CD4-positive, alpha-beta T cell (primary cell): ENCODE measurements around the gene SYDE2. TPM values are rescaled to one million over a fixed set of nuclear protein-coding genes. Genes with fewer than 3 reads are reported as not detected.

ENCODE experiments used
- ATAC-seq: fragments of 200-7000 bp; cut with Tn5 transposase; one replicate; pipeline ENCODE4 v1.10.0; 2022; ENCODE audit warnings: mild to moderate bottlenecking; ENCODE audit not compliant: poor library complexity
- CTCF ChIA-PET: fragments of 350-600 bp; sonication (Branson Sonifier 250); formaldehyde crosslinking; loops from one replicate; lab custom pipeline; 2021; ENCODE audit warnings: antibody characterized with exemption, inconsistent platforms; lab: Charles Lee
- POLR2A ChIA-PET: fragments of 350-600 bp; sonication (Branson Sonifier 250); formaldehyde crosslinking; loops from one replicate; lab custom pipeline; 2021; ENCODE audit warnings: antibody characterized with exemption, inconsistent platforms; lab: Charles Lee
- DNase-seq, 14 experiments: peaks; one replicate each; pipeline ENCODE4 v3.0.0-alpha.2; 2013 to 2020; ENCODE audit warnings: mixed read lengths in 2 of 14
- H3K27ac ChIP-seq, 2 donors: one replicate each; pipeline versions ENCODE4 v1.5.1 to v1.7.0; 2013; ENCODE audit warnings: low read length in 2 of 2, low read depth in 1 of 2, mild to moderate bottlenecking in 1 of 2
- H3K27me3 ChIP-seq, 2 experiments: 1 replicate in 1 of 2; 2 replicates in 1 of 2; pipeline versions ENCODE4 v1.6.1 to v1.7.0; 2013; ENCODE audit warnings: low read length in 2 of 2, control low read depth in 1 of 2, mild to moderate bottlenecking in 1 of 2, moderate library complexity in 1 of 2; ENCODE audit not compliant: insufficient read depth in 2 of 2, control insufficient read depth in 1 of 2
- H3K36me3 ChIP-seq: one replicate; pipeline ENCODE4 v1.6.1; 2013; ENCODE audit warnings: low read length, control low read depth; ENCODE audit not compliant: insufficient read depth
- H3K4me1 ChIP-seq: one replicate; pipeline ENCODE4 v1.6.1; 2013; ENCODE audit warnings: low read length, control low read depth; ENCODE audit not compliant: insufficient read depth
- H3K4me3 ChIP-seq: one replicate; pipeline ENCODE4 v1.5.1; 2013; ENCODE audit warnings: mild to moderate bottlenecking, low read length, moderate library complexity
- H3K9me3 ChIP-seq, 2 experiments: 1 replicate in 1 of 2; 2 replicates in 1 of 2; pipeline versions ENCODE4 v1.6.1 to v1.7.0; 2013; ENCODE audit warnings: low read length in 2 of 2, mild to moderate bottlenecking in 2 of 2, control low read depth in 1 of 2, moderate library complexity in 1 of 2; ENCODE audit not compliant: control insufficient read depth in 1 of 2, insufficient read depth in 1 of 2
- H3K27ac Mint-ChIP-seq: one replicate; pipeline ENCODE4 v1.8.0; 2020; ENCODE audit warnings: mixed read lengths
- H3K27me3 Mint-ChIP-seq: one replicate; pipeline ENCODE4 v1.8.0; 2021; ENCODE audit warnings: mixed read lengths
- H3K36me3 Mint-ChIP-seq: one replicate; pipeline ENCODE4 v1.8.0; 2021; ENCODE audit warnings: low read depth, mixed read lengths
- H3K4me1 Mint-ChIP-seq: one replicate; pipeline ENCODE4 v1.8.0; 2021; ENCODE audit warnings: low read depth, mixed read lengths
- H3K4me3 Mint-ChIP-seq: one replicate; pipeline ENCODE4 v1.8.0; 2020; ENCODE audit warnings: mild to moderate bottlenecking, mixed read lengths
- H3K9me3 Mint-ChIP-seq: one replicate; pipeline ENCODE4 v1.8.0; 2020; ENCODE audit warnings: mixed read lengths
- CTCF ChIP-seq: fragments of 200-600 bp; IDR thresholded peaks from one replicate; pipeline ENCODE4 v1.8.0; 2022; ENCODE audit warnings: antibody characterized with exemption, mild to moderate bottlenecking
- intact Hi-C, 2 experiments: fragments of 100-400 bp; cut with DNase I in 1 of 2; cut with micrococcal nuclease in 1 of 2; formaldehyde crosslinking; loops; one replicate each; pipeline versions ENCODE4 v1.15.1 to v1.9.0; 2023 to 2025; cut with DNase I, micrococcal nuclease
- total RNA-seq, 174 experiments: library from RNA in 2 of 174; stranded (reverse) in 2 of 174; gene quantifications; one replicate each; pipeline ENCODE4 v1.2.3 and lab custom pipeline; 2021 to 2026

SYDE2 gene
- total RNA-seq, 2 experiments from 2014 or later: 6.4 to 6.9 TPM

DNA sequence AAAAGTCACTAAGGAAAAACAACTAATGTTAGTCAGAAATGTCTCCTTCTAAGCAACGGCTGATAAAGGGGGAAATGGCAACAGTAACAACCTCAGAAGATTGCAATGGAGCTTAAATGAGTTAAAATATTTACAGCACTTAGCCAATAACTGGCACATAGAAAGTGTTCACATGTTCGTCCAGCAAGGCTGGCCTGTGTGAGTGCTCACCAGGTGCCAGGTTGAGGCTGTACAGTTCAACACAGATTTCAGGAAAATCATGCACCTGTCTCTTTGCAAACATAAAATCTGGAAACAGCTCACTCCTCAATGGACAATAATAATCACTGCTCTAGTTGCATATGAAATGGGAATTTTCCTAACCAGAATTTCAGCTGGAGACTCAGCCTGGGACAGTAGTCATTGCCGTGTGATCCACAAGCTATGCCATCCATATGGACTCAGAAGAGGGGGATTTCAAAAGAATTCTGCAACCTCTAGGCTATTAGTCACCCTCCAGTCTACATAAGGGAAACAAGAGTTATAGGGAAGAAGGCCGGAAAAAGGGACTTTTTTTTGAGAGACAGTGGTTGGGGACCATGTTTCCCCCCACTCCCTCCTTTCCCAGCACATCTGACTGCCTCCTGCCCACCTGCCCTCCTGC lies 68.6 kb downstream of the SYDE2 start:
- Histone ChIP-seq H3K4me1 (no peaks in the 10 kb centered on the region), H3K4me3 (no peak overlapping the region), H3K36me3 (no peaks in the 10 kb centered on the region), H3K27me3 (no peaks in the 10 kb centered on the region), H3K9me3 (no peaks in the 10 kb centered on the region), H3K27ac (no peak overlapping the region)
- CTCF ChIA-PET: no interaction called here
- Mint-ChIP-seq H3K27ac (no peak overlapping the region), H3K36me3 (no peaks in the 10 kb centered on the region), H3K9me3 (no peaks in the 10 kb centered on the region), H3K27me3 (peaks cover 4% of the 10 kb centered on the region), H3K4me3 (no peak overlapping the region), H3K4me1 (no peaks in the 10 kb centered on the region)
- ATAC-seq (no peak), DNase-seq (no peak)
- intact Hi-C loops: no loop called here
- TF ChIP-seq CTCF: no peak
- POLR2A ChIA-PET: no interaction called here

GRCh38 chr1:85128316-85128715 lies 72.5 kb downstream of the SYDE2 start:
- no peaks in the 10 kb centered on the region for H3K27me3 ChIP-seq
- Mint-ChIP-seq H3K36me3 (no peaks in the 10 kb centered on the region), H3K27ac (no peak overlapping the region), H3K27me3 (peaks cover 4% of the 10 kb centered on the region), H3K4me1 (no peaks in the 10 kb centered on the region), H3K9me3 (no peaks in the 10 kb centered on the region), H3K4me3 (no peak overlapping the region)
- ATAC-seq (no peak), DNase-seq (no peak)
- no peak overlapping the region for H3K27ac ChIP-seq
- CTCF ChIA-PET: no interaction called here
- no peaks in the 10 kb centered on the region for H3K4me1 ChIP-seq
- H3K4me3 ChIP-seq: no peak overlapping the region
- POLR2A ChIA-PET: no interaction called here
- intact Hi-C loops: no loop called here
- H3K9me3 ChIP-seq: no peaks in the 10 kb centered on the region
- no peak for TF ChIP-seq CTCF
- no peaks in the 10 kb centered on the region for H3K36me3 ChIP-seq

- Mint-ChIP-seq H3K4me3 (no peak overlapping the region), H3K9me3 (no peaks in the 10 kb centered on the region), H3K27ac (no peak overlapping the region), H3K4me1 (no peaks in the 10 kb centered on the region), H3K27me3 (peaks cover 4% of the 10 kb centered on the region), H3K36me3 (no peaks in the 10 kb centered on the region)
- ATAC-seq (no peak), DNase-seq (no peak)
- H3K27ac ChIP-seq: no peak overlapping the region
- no peak overlapping the region for H3K4me3 ChIP-seq
- no peaks in the 10 kb centered on the region for H3K36me3 ChIP-seq
- H3K9me3 ChIP-seq: no peaks in the 10 kb centered on the region
- H3K27me3 ChIP-seq: no peaks in the 10 kb centered on the region
- ChIA-PET CTCF (no interaction called here), POLR2A (no interaction called here)
- intact Hi-C loops: no loop called here
- H3K4me1 ChIP-seq: no peaks in the 10 kb centered on the region
- no peak for TF ChIP-seq CTCF
Observed at GRCh38 chr1:85125891-85126290, 74.9 kb downstream of the SYDE2 start.
